ENCODE results near the gene MYNN. TPM values are rescaled to one million over a fixed set of nuclear protein-coding genes. Genes with fewer than 3 reads are reported as not detected.

Gene MYNN
- total and polyA plus RNA-seq, 2 donors (not counting 3 experiments of a cell fraction or from before 2014, with no cell fraction given): 7.1 to 12.7 TPM

DNA sequence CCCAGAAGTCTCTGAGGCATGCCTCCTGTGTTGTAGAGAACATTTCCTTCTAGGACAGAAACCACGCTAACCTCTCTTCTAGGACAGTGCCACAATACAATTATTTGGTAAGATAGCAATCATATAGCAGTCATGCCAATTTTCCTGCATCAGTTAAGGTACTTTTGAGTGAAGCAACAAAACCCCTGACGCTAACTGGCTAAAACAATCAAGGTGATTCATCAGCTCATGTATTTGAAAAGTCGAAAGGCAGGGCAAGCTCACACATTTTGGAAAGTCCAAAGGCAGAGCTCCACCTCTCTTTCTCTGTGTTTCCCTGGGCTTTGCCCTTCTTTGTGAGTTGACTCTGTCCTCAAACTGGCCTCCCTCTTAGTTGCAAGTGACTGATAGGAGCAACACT lies 18.5 kb upstream of the MYNN start:
- Histone ChIP-seq H3K9ac (replicated peaks; ENCODE audit: extremely low read depth, insufficient read depth, low read length) (no peak overlapping the region), H3K4me3 (replicated peaks in 1 of 3; ENCODE audit: insufficient read depth in 1 of 3, low read depth in 1 of 3, low read length in 3 of 3) (no peak overlapping the region), H3K9me3 (replicated peaks; ENCODE audit: control insufficient read depth, insufficient read depth, low read length) (no peaks in the 10 kb centered on the region), H3K4me1 (ENCODE audit: control insufficient read depth, extremely low read depth, insufficient read depth, low read length) (peaks cover 6% of the 10 kb centered on the region), H4K20me1 (replicated peaks; ENCODE audit: control insufficient read depth, extremely low read depth, insufficient read depth, low read length) (no peaks in the 10 kb centered on the region), H3K27me3 (ENCODE audit: control insufficient read depth in 2 of 2, insufficient read depth in 2 of 2, low read length in 2 of 2) (peaks cover 3 to 12% of the 10 kb centered on the region in 2 experiments), H3K4me2 (ENCODE audit: insufficient read depth, low read length) (no peak overlapping the region), H3K36me3 (ENCODE audit: control insufficient read depth in 2 of 2, extremely low read depth in 1 of 2, insufficient read depth in 2 of 2, low read length in 2 of 2) (no peaks in the 10 kb centered on the region), H3K9me1 (replicated peaks; ENCODE audit: control insufficient read depth, extremely low read depth, insufficient read depth, low read length) (no peaks in the 10 kb centered on the region), H3K79me2 (ENCODE audit: control insufficient read depth, insufficient read depth, low read length) (no peaks in the 10 kb centered on the region), H2AFZ (ENCODE audit: low read depth, low read length) (no peak overlapping the region), H3K27ac (ENCODE audit: insufficient read depth, low read depth, low read length) (no peak overlapping the region)
- no peak for FAIRE-seq
- TF ChIP-seq GATA2 (IDR thresholded peaks at IDR 0.05; ENCODE audit: insufficient read depth, insufficient read length, low read depth, low read length) (no peak), EZH2 (IDR thresholded peaks at IDR 0.05; ENCODE audit: borderline replicate concordance, low read depth, low read length, severe bottlenecking) (no peak), MYC (IDR thresholded peaks at IDR 0.05; ENCODE audit: low read depth, low read length) (no peak), FOS (IDR thresholded peaks at IDR 0.05; ENCODE audit: borderline replicate concordance, insufficient read depth, low read length) (no peak), POLR2A (IDR thresholded peaks at IDR 0.05; ENCODE audit: low read depth, low read length) (no peak)
- no TSS peak for BruUV-seq (replicated peaks)
- CTCF ChIA-PET: interaction anchor here (1.9 kb wide), 1 partner anchor 9 kb away, joined by 4 read pairs; no protein-coding TSS in a partner anchor
- intact Hi-C loops (cut with micrococcal nuclease): no loop called here
- dilution Hi-C loops (cut with MboI; ENCODE audit: extremely low pct_ligation_motif_present, low sequenced_read_pairs): no loop called here
- POLR2A ChIA-PET: no interaction called here
- DNase-seq (ENCODE audit: low read depth, low spot score): no peak

DNA sequence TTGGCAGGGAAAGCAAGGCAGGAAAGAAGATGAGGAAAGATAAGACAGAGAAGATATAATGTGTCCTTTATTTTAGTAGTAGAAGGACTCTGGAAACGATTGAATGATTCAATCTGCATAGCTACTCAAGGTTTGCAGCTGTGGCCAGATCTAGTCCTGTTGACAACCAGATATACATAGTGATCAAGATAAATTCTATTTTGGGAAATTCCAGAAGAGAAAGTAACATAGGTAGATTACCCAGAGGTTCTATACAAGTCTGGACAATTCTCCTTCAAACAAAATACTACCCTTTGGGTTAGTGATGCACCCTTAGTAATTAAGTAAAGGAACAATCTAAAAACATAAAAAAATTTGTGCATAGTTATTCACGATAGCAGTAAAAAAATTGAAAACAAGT lies 17.7 kb upstream of the MYNN start:
- H3K4me3 ChIP-seq (replicated peaks in 1 of 3; ENCODE audit: insufficient read depth in 1 of 3, low read depth in 1 of 3, low read length in 3 of 3): no peak overlapping the region
- H3K9me1 ChIP-seq (replicated peaks; ENCODE audit: control insufficient read depth, extremely low read depth, insufficient read depth, low read length): no peaks in the 10 kb centered on the region
- H3K79me2 ChIP-seq (ENCODE audit: control insufficient read depth, insufficient read depth, low read length): no peaks in the 10 kb centered on the region
- no peak overlapping the region for H3K4me2 ChIP-seq (ENCODE audit: insufficient read depth, low read length)
- no peak overlapping the region for H3K27ac ChIP-seq (ENCODE audit: insufficient read depth, low read depth, low read length)
- no peaks in the 10 kb centered on the region for H4K20me1 ChIP-seq (replicated peaks; ENCODE audit: control insufficient read depth, extremely low read depth, insufficient read depth, low read length)
- peaks cover 7% of the 10 kb centered on the region for H3K4me1 ChIP-seq (ENCODE audit: control insufficient read depth, extremely low read depth, insufficient read depth, low read length)
- dilution Hi-C loops (cut with MboI; ENCODE audit: extremely low pct_ligation_motif_present, low sequenced_read_pairs) (no loop called here), intact Hi-C loops (cut with micrococcal nuclease) (no loop called here)
- no peaks in the 10 kb centered on the region for H3K36me3 ChIP-seq (ENCODE audit: control insufficient read depth in 2 of 2, extremely low read depth in 1 of 2, insufficient read depth in 2 of 2, low read length in 2 of 2)
- H2AFZ ChIP-seq (ENCODE audit: low read depth, low read length): no peak overlapping the region
- no TSS peak for BruUV-seq (replicated peaks)
- TF ChIP-seq GATA2 (IDR thresholded peaks at IDR 0.05; ENCODE audit: insufficient read depth, insufficient read length, low read depth, low read length) (no peak), EZH2 (IDR thresholded peaks at IDR 0.05; ENCODE audit: borderline replicate concordance, low read depth, low read length, severe bottlenecking) (no peak), JUN (IDR thresholded peaks at IDR 0.05; ENCODE audit: borderline replicate concordance, insufficient read depth, insufficient read length, low read depth) (no peak), POLR2A (IDR thresholded peaks at IDR 0.05; ENCODE audit: low read depth, low read length) (no peak), MYC (IDR thresholded peaks at IDR 0.05; ENCODE audit: low read depth, low read length) (no peak), FOS (IDR thresholded peaks at IDR 0.05; ENCODE audit: borderline replicate concordance, insufficient read depth, low read length) (no peak), POLR2AphosphoS5 (IDR thresholded peaks at IDR 0.05; ENCODE audit: insufficient read depth, low read depth, low read length) (no peak)
- TF ChIP-seq, protein P1, sequence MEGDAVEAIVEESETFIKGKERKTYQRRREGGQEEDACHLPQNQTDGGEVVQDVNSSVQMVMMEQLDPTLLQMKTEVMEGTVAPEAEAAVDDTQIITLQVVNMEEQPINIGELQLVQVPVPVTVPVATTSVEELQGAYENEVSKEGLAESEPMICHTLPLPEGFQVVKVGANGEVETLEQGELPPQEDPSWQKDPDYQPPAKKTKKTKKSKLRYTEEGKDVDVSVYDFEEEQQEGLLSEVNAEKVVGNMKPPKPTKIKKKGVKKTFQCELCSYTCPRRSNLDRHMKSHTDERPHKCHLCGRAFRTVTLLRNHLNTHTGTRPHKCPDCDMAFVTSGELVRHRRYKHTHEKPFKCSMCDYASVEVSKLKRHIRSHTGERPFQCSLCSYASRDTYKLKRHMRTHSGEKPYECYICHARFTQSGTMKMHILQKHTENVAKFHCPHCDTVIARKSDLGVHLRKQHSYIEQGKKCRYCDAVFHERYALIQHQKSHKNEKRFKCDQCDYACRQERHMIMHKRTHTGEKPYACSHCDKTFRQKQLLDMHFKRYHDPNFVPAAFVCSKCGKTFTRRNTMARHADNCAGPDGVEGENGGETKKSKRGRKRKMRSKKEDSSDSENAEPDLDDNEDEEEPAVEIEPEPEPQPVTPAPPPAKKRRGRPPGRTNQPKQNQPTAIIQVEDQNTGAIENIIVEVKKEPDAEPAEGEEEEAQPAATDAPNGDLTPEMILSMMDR (IDR thresholded peaks at IDR 0.05; ENCODE audit: extremely low read depth in 1 of 2, insufficient read depth in 1 of 2, low read depth in 1 of 2, low read length in 2 of 2): no peak
- TF ChIP-seq, protein P2, sequence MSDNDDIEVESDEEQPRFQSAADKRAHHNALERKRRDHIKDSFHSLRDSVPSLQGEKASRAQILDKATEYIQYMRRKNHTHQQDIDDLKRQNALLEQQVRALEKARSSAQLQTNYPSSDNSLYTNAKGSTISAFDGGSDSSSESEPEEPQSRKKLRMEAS (IDR thresholded peaks at IDR 0.05; ENCODE audit: insufficient read depth, insufficient read length): no peak
- CTCF ChIA-PET: no interaction called here
- DNase-seq (ENCODE audit: low read depth, low spot score) (no peak), FAIRE-seq (no peak)
- no peaks in the 10 kb centered on the region for H3K9me3 ChIP-seq (replicated peaks; ENCODE audit: control insufficient read depth, insufficient read depth, low read length)
- POLR2A ChIA-PET: no interaction called here
- H3K27me3 ChIP-seq (ENCODE audit: control insufficient read depth in 2 of 2, insufficient read depth in 2 of 2, low read length in 2 of 2): peaks cover 3 to 12% of the 10 kb centered on the region in 2 experiments
- no peak overlapping the region for H3K9ac ChIP-seq (replicated peaks; ENCODE audit: extremely low read depth, insufficient read depth, low read length)

Measured in endothelial cell of umbilical vein (primary cell).